Type B pancreatic cell (in vitro differentiated cells): ENCODE results near the gene AK9. TPM values are rescaled to one million over a fixed set of nuclear protein-coding genes. Genes with fewer than 3 reads are reported as not detected.
"Not testable (repeated sequence)": the region's sequence is repeated elsewhere in the genome, so short reads cannot be mapped to it uniquely, and the experiment has no call there.

Source experiments
- DNase-seq: peaks from one replicate; pipeline ENCODE4 v3.0.0; 2021; ENCODE audit warnings: mixed read lengths; ENCODE audit not compliant: unreplicated experiment; ENCODE audit errors: extremely low spot score
- H3K27ac Mint-ChIP-seq: 2 replicates; pipeline ENCODE4 v1.8.0; 2021; ENCODE audit warnings: mild to moderate bottlenecking, mixed read lengths
- H3K27me3 Mint-ChIP-seq: 2 replicates; pipeline ENCODE4 v1.8.0; 2021; ENCODE audit warnings: mixed read lengths
- H3K36me3 Mint-ChIP-seq: 2 replicates; pipeline ENCODE4 v1.8.0; 2021; ENCODE audit warnings: mixed read lengths
- H3K4me1 Mint-ChIP-seq: one replicate; pipeline ENCODE4 v1.8.0; 2021; ENCODE audit warnings: mixed read lengths; ENCODE audit not compliant: unreplicated experiment
- H3K4me3 Mint-ChIP-seq: 2 replicates; pipeline ENCODE4 v1.8.0; 2021; ENCODE audit warnings: mild to moderate bottlenecking, mixed read lengths
- H3K9me3 Mint-ChIP-seq: 2 replicates; pipeline ENCODE4 v1.8.0; 2021; ENCODE audit warnings: mixed read lengths
- total RNA-seq: library from RNA; stranded (reverse); gene quantifications from 2 replicates; pipeline ENCODE4 v1.2.1, GENCODE V29; 2021; ENCODE audit warnings: low replicate concordance
- TF ChIP-seq, protein P1 (sequence below): fragments of 200-600 bp; sonication (generic); conservative IDR thresholded peaks from 2 replicates; pipeline ENCODE4 v1.5.0; 2021; ENCODE audit warnings: antibody characterized with exemption, mild to moderate bottlenecking

The AK9 gene
- total RNA-seq, 1 donor from 2014 or later: 8.1 TPM

DNA sequence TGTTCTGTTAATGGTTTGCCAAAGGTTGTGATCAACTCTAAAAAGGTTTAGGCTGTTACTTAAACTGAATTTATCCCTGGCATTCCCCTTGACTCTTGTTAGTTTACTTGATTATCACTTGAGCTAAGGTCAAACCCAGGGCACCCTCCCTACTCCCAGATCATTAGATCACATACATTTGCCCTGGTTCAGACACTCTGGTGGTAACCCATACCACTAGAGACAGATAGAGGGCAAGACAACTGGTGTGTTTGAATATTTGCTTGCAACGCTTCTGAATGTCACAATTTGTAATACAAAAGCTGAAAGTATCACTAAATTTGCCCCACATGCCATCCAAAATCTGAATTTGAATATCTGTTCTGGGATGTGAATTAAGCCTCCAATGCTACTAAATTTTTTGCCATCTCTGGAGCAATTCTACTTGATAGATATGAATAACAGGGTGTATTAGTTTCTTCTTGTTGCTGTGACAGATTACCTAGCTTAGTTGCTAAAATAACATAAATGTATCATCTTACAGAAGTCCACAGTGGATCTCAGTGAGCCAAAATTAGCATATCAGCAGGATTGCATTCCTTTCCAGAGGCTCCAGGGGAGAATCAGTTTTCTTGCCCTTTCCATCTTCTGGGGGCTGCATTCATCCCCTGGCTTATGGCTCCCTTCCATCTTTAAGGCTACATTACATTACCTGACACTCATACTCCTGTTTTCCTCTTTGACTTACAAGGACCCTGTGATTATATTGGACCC, 45.4 kb upstream of the AK9 start:
- Mint-ChIP-seq H3K4me3 (no peak overlapping the region), H3K27me3 (no peaks in the 10 kb centered on the region), H3K36me3 (peaks cover 36% of the 10 kb centered on the region), H3K4me1 (peaks cover 16% of the 10 kb centered on the region), H3K9me3 (no peaks in the 10 kb centered on the region), H3K27ac (no peak overlapping the region)
- TF ChIP-seq, protein P1, sequence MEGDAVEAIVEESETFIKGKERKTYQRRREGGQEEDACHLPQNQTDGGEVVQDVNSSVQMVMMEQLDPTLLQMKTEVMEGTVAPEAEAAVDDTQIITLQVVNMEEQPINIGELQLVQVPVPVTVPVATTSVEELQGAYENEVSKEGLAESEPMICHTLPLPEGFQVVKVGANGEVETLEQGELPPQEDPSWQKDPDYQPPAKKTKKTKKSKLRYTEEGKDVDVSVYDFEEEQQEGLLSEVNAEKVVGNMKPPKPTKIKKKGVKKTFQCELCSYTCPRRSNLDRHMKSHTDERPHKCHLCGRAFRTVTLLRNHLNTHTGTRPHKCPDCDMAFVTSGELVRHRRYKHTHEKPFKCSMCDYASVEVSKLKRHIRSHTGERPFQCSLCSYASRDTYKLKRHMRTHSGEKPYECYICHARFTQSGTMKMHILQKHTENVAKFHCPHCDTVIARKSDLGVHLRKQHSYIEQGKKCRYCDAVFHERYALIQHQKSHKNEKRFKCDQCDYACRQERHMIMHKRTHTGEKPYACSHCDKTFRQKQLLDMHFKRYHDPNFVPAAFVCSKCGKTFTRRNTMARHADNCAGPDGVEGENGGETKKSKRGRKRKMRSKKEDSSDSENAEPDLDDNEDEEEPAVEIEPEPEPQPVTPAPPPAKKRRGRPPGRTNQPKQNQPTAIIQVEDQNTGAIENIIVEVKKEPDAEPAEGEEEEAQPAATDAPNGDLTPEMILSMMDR: no peak
- DNase-seq: no peak

DNA sequence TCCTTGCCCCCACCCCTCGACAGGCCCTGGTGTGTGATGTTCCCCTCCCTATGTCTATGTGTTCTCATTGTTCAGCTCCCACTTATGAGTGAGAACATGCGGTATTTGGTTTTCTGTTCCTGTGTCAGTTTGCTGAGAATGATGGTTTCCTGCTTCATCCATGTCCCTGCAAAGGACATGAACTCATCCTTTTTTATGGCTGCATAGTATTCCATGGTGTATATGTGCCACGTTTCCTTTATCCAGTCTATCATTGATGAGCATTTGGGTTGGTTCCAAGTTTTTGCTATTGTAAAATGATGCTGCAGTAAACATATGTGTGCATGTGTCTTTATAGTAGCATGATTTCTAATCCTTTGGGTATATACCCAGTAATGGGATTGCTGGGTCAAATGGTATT, 34.2 kb upstream of the AK9 start:
- H3K27me3 Mint-ChIP-seq, H3K36me3 Mint-ChIP-seq, H3K27ac Mint-ChIP-seq, H3K4me3 Mint-ChIP-seq, DNase-seq, H3K4me1 Mint-ChIP-seq, H3K9me3 Mint-ChIP-seq: not testable (repeated sequence)

DNA sequence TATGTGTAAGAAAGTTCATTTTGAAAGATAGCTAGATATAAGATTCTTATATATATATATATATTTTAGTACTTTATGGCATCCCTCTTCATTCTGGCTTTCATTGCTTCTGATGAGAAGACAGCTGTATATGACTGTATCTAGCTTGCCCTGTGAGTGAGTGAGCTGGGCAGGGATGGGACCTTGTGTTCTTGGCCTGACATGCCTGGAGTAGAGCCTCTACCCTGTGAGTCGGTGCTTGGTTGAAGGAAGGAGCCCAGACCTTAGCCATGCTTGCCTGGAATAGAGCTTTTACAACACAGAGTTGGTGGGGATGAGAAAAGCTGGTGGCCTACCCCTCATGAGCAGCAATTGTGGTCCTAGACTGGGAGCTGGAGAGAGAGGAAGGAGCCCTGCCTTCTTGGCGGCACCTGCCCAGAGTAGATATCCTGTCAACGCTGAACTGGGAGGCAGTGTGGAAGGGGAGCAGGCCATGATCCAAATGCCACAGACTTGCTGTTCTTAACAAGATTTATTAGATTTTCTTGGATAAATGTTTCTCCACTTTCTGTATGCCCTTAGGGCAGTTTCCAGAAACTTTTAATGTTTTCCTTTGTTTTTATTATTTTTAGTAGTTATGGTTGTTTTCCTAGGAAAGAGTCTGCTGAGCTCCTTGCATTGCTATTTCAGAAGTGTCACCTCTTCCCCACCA, 31.7 kb upstream of the AK9 start:
- H3K4me3 Mint-ChIP-seq: no peak overlapping the region
- TF ChIP-seq, protein P1: no peak
- no peaks in the 10 kb centered on the region for H3K9me3 Mint-ChIP-seq
- H3K4me1 Mint-ChIP-seq: no peaks in the 10 kb centered on the region
- peaks cover 4% of the 10 kb centered on the region for H3K36me3 Mint-ChIP-seq
- no peak for DNase-seq
- no peaks in the 10 kb centered on the region for H3K27me3 Mint-ChIP-seq
- H3K27ac Mint-ChIP-seq: no peak overlapping the region

DNA sequence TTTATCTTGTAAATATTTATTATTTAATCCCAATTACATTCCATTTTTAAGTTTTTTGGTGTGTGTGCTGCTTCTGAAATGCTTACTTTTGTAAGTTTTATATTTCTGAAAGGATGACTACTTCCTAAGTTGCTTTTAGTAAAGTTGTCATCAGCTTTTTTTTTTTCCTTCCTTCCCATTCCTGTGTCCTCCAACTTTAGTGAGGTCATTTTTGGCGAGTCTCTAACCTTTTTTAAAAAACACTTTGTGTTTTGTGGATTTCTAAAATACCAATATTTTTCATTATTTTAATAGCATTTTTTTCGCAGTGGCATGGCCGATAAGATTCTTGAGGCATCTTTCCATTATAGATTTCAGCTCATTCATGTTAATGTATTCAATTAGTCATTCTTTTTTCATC, 31.0 kb upstream of the AK9 start:
- H3K27me3 Mint-ChIP-seq: no peaks in the 10 kb centered on the region

DNA sequence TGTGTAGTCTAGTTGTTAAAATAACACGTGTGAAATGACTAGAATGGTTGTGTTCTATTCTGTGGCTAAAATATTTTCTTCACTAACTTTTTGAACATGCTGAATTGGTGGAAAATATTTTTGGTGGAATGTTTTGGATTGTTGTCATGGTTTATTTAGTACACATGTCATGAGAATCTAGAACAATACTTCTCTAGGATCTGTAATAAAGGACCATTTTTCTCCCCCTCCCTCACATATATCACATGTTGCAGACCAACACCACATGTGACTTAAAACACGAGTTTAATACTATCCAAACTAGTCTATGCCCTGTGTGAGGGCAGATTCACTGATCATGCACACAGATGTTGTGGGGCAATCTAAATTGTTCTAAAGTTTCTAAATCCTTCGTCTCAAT, 29.3 kb upstream of the AK9 start:
- H3K4me3 Mint-ChIP-seq: no peak overlapping the region
- no peak for DNase-seq
- H3K36me3 Mint-ChIP-seq: peaks cover 4% of the 10 kb centered on the region
- no peaks in the 10 kb centered on the region for H3K9me3 Mint-ChIP-seq
- no peak overlapping the region for H3K27ac Mint-ChIP-seq
- H3K27me3 Mint-ChIP-seq: no peaks in the 10 kb centered on the region
- H3K4me1 Mint-ChIP-seq: no peaks in the 10 kb centered on the region
- TF ChIP-seq, protein P1: no peak

More for the DNA sequence above, 31.0 kb upstream of the AK9 start:
- no peaks in the 10 kb centered on the region for H3K4me1 Mint-ChIP-seq
- H3K36me3 Mint-ChIP-seq: peaks cover 4% of the 10 kb centered on the region
- TF ChIP-seq, protein P1: no peak
- DNase-seq: no peak
- no peak overlapping the region for H3K4me3 Mint-ChIP-seq
- H3K9me3 Mint-ChIP-seq: no peaks in the 10 kb centered on the region
- H3K27ac Mint-ChIP-seq: no peak overlapping the region

DNA sequence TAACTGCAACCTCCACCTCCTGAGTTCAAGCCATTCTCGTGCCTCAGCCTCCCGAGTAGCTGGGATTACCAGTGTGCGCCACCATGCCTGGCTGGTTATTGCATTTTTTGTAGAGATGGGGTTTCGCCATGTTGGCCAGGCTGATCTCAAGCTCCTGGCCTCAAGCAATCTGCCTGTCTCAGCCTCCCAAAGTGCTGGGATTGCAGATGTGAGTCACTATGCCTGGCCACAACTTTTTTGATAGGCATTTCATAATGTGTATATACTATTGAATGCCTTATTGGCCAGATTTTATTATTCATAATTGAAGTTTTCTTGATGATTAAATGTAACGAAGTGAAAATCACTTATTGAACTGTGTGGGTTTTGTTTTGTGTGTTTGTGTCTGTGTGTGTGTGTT, 28.0 kb upstream of the AK9 start:
- H3K4me3 Mint-ChIP-seq: no peak overlapping the region
- no peaks in the 10 kb centered on the region for H3K9me3 Mint-ChIP-seq
- H3K27me3 Mint-ChIP-seq: no peaks in the 10 kb centered on the region
- no peak overlapping the region for H3K27ac Mint-ChIP-seq
- TF ChIP-seq, protein P1: no peak
- H3K36me3 Mint-ChIP-seq: peaks cover 4% of the 10 kb centered on the region
- no peaks in the 10 kb centered on the region for H3K4me1 Mint-ChIP-seq
- DNase-seq: no peak
